DMS53 (cell line): Measurements from ENCODE around the gene ST6GAL2.

ENCODE experiments used
- DNase-seq: peaks from one replicate; lab custom pipeline; 2025; lab: John Stamatoyannopoulos, UW

Gene ST6GAL2

DNA sequence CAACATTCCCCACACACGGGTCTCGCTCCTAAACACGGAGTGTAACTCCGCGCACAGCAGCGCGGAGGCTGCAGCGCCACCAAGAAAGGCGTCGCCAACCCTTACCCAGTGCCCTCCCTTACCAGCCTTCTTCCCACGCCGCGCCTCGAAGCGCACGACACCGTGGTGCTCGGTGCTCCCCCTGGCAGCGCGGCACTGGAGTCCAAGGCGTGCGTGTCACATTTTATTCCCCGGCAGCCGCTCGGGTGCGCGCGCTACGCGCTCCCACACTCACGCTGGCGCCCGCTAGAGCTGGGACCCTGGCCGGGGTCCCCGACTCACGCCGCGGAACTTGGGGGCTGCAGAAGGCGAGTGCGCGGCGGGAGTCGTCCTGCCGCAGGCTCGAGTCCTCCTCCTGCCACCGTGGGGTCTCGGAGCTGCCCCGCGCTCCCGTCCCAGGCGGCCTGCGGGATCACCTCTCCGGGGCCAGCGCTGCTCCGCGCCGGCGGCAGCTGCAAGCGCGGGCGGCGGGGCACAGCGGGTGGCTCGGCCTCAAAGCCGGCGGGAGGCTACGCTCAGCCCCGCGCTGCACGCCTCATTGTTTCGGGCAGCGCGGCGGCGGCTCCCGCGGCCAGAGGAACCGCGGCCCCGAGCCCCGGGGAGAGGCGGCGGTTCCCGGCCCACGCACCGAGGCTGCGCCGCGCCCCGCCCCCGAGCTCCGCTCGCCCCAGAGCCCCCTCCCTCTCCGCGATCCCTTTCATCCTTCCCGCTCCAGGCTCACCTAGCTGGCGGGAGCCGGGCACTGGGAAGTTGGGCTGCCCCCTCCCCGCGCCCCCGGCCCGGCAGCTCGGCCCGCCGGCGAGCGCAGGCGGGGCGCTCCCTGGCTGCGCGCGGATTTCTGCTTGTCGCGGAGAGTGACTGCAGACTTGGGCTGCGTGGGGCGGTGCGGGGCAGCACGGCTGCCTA is at the start of gene ST6GAL2:
Gene ST6GAL2, minus strand, starts transcription at position 197 of the 945 bp plus-strand sequence. CDS start 42,190 bp downstream, outside the sequence.
- DNase-seq, result peak; percentile 84

GRCh38 chr2:106932644-106933043 is 46.7 kb upstream of the ST6GAL2 start:
- peak; percentile 49 for DNase-seq

DNA sequence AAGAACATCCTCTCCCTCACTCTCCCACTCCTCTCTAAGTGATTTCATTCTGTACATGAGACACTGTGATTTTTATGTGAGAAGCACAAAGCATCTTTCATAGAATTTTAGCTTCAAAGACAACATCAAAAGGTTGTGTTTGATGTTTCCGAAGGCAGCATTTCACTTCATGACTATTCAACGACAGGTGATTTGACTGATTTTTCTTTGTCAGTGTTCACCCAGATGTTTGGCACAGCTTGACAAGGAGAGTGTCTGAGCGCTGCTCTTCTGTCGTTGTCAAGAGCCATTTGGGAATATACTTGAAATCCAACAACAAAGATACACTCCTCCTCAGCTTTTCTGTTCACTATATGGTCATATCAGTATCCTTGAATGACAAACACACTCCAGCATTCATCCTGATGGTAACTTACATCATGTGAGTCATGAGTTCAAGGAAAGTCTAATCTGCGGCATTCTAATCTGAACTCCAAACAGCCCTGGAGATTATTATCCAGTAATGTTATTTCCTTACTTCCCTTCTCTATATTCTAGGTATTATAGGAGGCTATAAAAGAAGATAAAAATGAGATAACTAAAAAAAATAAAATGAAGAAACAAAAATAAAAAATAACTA is 45.9 kb upstream of the ST6GAL2 start:
- DNase-seq, result no peak

- DNase-seq, result no peak
These were observed 35.5 kb upstream of the ST6GAL2 start for GRCh38 chr2:106921451-106921850.

DNA sequence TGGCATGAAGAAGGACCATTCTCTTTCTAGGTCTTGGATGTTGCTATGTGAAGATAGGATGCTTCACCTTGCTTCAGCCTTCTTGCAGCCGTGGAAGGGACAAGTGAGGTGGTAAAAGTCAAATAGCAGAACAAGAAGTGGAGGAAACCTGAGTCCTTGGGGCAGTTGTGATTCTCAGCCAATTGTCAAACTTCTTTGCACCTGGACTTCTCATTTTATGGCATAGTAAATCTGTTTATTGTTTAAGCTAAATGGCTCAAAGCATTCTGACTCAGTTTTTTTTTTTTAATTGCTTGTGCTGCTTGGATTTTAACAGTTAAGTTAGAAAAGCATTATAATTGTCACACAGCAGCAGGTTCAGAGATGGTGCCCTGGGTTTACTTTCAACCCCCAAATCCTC is 33.0 kb upstream of the ST6GAL2 start:
- no peak for DNase-seq

DNA sequence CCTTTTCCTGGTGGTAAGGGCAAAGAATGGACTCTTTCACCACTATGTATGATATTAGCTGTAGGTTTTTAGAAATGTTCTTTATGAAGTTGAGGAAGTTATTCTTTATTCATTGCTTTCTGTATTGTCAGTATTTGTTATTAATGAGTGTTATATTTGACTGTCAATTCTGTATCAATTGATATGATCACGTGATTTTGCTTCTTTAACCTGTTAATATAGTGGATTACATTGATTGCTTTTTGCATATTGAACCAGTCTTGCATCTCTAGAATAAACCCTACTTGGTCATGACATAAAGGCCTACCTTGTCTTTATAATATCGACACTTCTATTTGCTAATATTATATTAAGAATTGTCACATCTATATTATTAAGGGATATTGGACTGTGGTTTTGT is 18.3 kb upstream of the ST6GAL2 start:
- DNase-seq, result no peak

GRCh38 chr2:106899786-106900530 is 14.0 kb upstream of the ST6GAL2 start:
- DNase-seq, result no peak

DNA sequence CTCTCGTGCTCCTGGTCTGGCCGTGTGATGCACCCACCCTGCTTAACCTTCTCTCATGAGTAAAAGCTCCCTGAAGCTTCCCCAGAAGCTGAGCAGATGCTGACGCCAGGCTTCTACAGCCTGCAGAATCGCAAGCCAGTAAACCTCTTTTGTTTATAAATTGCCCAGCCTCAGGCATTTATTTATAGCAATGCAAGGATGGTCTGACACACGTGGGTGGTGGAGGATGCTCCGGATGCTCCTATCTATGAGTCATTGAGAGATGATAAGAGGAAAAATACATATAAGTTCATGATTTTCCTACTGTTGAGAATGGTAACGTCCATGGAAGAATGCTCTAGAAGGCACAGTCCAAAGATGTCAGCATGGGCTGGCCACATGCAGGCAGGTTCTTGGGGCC is 8.6 kb upstream of the ST6GAL2 start:
- no peak for DNase-seq

DNA sequence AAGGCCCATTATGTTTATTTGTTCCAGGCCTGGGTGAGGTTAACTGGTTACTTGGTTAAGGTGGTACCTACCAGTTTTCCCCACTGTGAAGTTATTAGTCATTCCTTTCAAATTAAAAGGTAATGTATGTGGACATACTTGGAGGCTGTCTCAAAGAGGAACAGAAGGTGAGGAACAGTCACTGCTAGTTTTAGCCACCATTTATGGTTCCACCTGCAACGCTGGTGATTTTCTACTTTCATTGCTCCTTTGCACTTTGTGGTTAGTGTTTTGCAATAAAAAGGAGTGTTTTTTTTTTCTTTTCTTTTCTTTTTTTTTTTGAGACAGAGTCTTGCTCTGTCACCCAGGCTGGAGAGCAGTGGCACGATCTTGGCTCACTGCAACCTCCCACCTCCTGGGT is 6.1 kb upstream of the ST6GAL2 start:
- no peak for DNase-seq

GRCh38 chr2:106890606-106891005 is 4.6 kb upstream of the ST6GAL2 start:
- DNase-seq, result no peak

DNA sequence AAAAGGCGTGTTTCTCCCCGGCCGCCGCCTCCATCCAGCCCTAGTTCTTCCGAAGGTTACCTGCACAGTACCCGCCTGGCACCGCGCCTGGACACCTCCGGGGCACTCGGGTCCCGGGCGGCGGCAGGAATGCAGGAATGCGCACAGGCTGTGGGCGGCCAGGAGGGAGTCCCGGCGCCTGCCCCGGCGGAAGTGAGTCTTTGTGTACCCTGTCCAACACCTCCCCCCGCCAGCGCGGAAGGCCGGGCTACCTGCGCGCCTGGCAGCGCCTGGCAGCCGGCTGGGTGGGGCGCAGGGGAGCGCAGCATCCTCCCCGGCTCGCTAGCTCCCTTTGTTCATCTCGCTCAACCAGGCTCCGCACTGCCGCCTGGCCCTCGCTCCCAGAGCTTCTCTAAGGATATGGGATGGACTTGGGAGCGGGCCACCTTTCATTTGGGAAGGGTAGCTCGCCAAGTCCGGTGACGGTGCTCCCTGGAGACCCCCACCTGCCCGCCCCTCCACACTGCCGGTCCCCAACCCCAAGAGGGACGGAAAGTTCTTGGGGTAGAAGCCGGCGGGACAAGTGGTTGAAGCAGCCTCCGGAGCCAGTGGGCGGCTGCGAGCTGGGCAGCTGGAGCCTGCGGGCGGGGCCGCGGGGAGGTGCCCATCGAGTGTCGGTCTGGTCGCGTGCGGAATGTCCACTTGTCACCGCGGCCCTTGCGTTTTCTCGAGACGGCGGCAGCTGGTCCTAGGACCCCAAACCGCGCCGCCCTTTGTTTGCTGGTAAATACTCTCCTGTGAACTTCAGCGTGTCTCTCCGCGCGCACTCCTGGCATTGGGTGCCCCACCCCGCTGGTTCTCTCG is 1.2 kb upstream of the ST6GAL2 start:
- DNase-seq, result peak; percentile 96

DNA sequence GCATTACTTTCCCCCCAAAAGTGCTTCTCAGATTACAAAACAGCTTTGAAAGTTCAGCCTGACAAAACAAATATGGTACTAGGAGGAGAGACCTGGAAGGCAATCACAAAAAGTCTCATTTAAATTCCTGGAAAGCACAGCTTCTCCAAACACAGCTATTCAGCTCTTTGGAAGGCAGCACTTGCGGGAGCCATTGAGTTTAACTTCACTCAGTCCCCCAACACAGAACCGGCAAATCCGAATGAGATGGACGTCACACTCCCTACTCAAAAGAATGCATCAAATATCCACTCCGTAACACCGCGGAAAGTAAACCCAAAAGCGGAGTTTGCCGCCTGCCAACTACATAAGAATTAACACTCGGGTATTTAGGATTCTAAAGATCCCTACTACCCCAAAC is 638 bp downstream of the ST6GAL2 start:
- peak; percentile 47 for DNase-seq

DNA sequence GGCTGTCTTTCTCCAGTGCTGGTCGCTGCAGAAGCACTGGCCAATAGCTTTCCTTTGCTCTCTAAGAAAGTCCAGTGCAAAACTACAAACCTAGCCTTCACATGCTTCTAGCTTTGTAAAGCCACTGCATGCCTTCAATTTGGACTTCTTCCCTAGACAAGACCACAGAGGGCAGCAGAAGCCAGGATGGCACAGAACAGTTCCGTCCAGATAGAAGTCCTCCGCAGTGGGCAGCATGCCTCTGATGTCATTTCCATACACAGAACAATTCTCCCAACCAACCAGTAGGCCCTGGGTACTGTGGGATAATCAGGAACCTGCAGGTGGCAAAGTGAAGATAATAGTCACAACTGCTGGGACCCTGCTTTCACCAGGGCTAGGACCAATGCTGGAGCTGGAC is 3.3 kb downstream of the ST6GAL2 start:
- peak; percentile 27 for DNase-seq

DNA sequence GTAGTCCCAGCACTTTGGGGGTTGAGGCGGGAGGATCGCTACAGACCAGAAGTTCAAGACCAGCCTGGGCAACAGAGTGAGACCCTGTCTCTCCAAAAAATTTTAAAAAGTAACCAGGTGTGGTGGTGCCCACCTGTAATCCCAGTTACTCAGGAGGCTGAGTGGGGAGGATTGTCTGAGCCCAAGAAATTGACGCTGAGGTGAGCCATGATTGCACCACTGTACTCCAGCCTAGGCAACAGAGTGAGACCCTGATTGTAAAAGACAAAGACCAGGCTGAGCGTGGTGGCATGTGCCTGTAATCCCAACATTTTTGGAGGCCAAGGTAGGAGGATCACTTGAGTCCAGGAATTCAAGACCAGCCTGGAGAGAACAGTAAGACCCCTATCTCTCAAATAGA is 7.8 kb downstream of the ST6GAL2 start:
- no peak for DNase-seq

- no peak for DNase-seq
These were observed 9.3 kb downstream of the ST6GAL2 start for GRCh38 chr2:106876699-106877098.

DNA sequence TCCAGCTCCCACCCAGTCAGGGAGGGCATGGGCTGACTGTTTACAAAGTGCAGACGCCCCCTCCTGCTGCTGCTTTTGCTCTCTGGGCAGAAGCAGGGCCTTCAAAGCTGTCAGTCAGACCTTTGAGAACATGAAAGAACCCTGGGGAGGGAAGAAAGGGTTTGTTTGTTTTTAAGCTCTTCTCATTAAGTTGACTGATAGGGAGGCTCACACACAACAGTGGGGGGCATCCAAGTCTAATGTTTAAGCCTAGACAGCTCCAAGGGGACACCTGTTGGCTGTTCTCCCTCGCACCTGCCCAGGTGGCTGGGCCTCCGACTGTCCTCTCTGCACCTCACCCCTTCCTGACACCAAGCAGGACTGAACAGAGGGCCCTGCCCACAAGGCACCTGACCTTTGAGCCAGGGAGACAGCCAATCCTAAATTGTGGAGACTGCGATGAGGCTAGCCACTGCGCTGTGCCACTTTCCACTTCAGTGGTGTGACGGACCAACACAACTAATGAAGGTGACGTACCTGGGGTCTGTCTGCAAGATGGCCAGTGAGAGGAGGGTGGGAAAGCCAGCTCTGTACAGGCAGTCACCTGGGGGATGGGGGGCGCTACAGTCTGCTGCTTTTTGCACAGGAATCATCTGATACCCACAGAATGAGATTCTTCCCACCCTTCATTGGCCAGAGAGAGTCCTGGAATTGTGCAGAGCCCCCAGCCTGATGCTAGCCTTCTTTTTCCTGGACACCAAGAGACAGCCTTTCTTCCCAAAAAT is 16.3 kb downstream of the ST6GAL2 start:
- DNase-seq, result peak; percentile 38

GRCh38 chr2:106868275-106868674 is 17.7 kb downstream of the ST6GAL2 start:
- DNase-seq, result peak; percentile 58

GRCh38 chr2:106867196-106867953 is 18.6 kb downstream of the ST6GAL2 start:
- DNase-seq, result no peak

DNA sequence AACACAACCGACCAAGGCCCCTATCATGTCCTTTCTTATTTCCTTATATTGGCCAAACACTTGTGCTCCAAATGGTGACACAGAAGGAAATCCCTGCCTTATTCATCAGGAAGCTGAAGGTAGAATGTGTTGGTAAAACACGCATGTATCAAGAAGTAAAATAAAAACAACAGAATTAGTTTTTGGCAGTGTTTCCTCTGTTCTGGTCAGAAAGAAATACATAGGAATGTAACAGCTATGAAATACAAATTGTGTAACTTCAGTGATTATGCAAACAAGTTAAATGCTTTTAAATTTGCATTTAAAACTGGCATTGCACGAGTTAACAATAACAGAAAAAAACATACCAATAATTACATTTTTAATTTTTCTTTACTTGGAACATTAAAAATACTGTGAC is 19.3 kb downstream of the ST6GAL2 start:
- no peak for DNase-seq

GRCh38 chr2:106864051-106864450 is 21.9 kb downstream of the ST6GAL2 start:
- no peak for DNase-seq
